HG03064 (cell line): ENCODE data around the gene UGT1A4.

Experiments
- ATAC-seq: cut with Tn5 transposase; IDR thresholded peaks from one replicate; pipeline ENCODE4 v1.9.1; 2021; ENCODE audit warnings: low read depth; ENCODE audit not compliant: unreplicated experiment

The UGT1A4 gene

GRCh38 chr2:233718552-233718951 is at the start of gene UGT1A4:
Gene UGT1A4 (plus strand): TSS chr2:233718736. CDS start chr2:233718821, 85 bp downstream.
- no peak for ATAC-seq

DNA sequence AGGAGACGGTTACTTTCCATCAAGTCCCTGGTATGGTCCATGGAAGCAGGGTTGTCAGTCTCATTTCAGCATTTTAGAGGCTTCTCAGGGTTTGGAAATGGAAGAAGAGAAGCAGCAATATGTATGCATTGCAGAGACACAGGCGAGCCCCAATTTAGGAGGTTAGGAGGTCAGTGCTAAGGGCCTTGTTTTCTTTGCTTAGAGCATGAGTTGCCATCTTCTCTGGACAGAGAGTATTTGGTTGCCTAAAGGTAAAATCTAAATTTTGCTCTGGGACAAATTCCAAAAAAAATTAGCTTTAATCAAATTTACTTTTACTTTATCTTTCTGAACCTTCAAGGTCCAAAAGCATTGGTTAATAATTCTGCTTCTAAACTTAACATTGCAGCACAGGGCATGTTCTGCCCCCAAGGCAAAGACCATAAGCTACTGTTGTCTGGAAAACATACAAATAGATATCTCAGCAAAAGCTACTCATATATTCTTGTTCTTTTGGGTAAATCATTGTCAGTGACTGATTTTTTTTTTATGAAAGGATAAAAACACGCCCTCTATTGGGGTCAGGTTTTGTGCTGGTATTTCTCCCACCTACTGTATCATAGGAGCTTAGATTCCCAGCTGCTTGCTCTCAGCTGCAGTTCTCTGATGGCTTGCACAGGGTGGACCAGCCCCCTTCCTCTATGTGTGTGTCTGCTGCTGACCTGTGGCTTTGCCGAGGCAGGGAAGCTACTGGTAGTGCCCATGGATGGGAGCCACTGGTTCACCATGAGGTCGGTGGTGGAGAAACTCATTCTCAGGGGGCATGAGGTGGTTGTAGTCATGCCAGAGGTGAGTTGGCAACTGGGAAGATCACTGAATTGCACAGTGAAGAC is 47.0 kb upstream of the UGT1A4 start, which contains the start of gene UGT1A9:
Gene UGT1A9 (plus strand): TSS at position 609 of the 872 bp plus-strand sequence. CDS start 37 bp downstream, at position 646.
- no peak for ATAC-seq

- no peak for ATAC-seq
These were observed 45.6 kb upstream of the UGT1A4 start for GRCh38 chr2:233672886-233673285.

GRCh38 chr2:233673896-233674295 is 44.6 kb upstream of the UGT1A4 start:
- ATAC-seq, result no peak

- no peak for ATAC-seq
These were observed 44.2 kb upstream of the UGT1A4 start for GRCh38 chr2:233674314-233674713.

DNA sequence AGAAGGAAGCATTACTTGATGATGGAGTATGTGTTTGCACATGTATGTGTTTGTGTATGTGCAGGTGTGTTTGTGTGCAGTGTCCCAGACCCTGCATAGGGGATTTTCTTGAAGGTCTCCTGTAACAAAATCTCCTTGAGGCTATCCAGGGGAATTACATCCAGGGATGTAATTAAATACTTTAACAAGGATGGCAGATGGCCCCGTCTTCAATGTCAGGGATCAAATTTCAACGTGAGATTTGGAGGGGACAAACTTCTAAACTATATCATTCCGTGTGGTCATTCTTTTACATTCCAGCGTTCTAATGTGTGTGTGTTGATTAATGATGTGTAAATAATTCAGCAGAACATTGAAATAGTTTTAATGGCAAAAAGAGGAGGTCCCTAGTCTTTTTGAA is 43.5 kb upstream of the UGT1A4 start:
- no peak for ATAC-seq

GRCh38 chr2:233676046-233676445 is 42.5 kb upstream of the UGT1A4 start:
- no peak for ATAC-seq

GRCh38 chr2:233679196-233679595 is 39.3 kb upstream of the UGT1A4 start:
- no peak for ATAC-seq

DNA sequence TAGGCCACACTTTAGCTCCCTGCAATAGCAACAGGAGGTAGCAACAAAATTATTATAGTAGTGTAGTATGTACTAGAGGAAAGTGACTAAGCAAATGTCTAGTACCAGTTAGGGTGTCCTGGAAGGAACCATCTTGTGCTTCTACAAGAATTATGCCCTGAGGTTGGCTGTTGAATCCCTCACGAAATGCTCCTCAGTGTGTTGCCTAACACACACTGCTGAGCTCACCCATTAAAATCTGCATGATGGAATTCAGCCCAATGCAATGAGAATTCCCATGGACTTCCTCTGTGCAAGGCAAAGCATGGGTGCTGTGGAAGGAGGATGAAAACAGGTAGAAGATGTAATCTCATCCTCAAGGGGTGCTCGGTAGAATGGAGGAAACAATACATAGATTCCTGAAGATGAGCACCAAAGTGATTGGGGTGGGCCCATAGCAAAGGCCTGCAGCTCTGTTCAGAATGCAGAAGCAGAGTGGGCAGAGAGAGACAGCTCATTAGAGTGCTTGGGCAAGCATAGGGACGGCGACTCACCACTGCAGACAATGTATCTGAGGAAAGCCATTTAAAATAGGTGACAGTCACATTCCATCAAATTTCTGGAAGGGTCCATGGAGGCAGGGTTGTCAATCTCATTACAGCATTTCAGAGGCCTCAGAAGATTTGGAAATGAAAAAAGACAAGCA is 38.0 kb upstream of the UGT1A4 start:
- no peak for ATAC-seq

DNA sequence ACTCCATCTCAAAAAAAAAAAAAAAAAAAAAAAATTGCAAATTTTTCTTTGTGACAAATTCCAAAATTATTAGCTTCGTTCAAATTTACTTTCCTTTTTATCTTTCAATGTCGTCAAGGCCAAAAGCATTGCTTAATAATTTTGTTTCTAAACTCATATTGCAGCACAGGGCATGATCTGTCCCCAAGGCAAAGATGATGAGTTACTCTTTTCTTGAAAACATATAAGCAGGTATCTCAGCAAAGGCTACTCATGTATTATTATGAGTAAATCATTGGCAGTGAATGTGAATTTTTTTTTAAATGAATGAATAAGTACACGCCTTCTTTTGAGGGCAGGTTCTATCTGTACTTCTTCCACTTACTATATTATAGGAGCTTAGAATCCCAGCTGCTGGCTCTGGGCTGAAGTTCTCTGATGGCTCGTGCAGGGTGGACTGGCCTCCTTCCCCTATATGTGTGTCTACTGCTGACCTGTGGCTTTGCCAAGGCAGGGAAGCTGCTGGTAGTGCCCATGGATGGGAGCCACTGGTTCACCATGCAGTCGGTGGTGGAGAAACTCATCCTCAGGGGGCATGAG is 36.9 kb upstream of the UGT1A4 start, which contains the start of gene UGT1A7:
Gene UGT1A7 (plus strand): TSS at position 381 of the 579 bp plus-strand sequence. CDS start 37 bp downstream, at position 418.
- no peak for ATAC-seq

DNA sequence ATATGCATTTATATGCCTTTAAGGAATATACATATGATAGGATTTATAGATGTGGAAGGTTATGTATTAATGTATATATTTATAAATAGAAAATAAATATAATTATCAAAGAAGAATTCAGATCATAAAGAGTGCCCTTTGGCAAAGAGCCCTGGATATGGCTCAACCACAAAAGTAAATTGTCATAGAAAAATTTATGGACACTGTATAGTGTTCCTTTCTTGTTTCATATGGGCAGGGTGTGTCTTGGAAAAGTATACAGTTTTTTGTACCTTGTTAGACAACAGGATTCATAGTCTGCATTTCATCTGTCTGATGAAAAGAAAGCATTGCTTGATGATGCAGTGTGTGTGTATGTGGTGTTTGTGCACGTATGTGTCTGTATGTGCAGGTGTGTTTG is 33.9 kb upstream of the UGT1A4 start:
- ATAC-seq, result no peak

- ATAC-seq, result no peak
These were observed 31.6 kb upstream of the UGT1A4 start for GRCh38 chr2:233686928-233687327.

DNA sequence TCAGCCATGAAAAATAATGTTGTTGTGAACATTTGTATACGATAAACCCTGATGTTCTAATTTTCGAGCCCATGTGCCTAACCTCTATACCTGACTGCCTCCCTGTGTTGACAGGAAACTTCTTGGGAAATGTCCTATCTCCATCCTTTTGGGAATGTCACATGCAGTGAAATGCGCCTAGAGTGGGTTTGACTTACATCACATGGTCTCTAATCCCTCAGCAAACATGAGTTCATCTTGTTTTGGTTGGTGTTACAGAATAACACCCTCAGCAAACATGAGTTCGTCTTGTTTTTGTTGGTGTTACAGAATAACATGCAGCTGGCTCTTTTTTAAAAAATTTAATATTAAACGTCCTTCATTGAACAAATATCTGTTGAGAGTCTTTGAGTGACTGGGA is 30.2 kb upstream of the UGT1A4 start:
- ATAC-seq, result no peak

DNA sequence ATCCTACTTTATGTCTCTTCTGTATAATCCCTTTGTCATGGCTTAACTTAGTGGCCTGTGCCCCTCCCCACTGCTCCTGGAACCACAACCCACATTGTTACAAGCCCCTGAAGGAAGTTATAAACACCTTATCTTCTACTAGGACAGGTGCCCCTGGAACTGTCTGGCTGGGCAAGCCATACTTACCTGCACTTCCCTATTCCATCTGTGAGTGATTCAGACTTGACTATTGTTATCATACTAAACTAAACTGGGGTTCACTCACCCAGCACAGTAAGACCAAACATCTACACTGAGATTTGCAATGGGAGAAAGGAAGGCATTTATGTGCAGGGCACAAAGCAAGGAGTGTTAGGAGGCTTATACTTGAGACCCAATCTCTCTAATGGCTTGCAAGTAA is 29.5 kb upstream of the UGT1A4 start:
- ATAC-seq, result no peak

DNA sequence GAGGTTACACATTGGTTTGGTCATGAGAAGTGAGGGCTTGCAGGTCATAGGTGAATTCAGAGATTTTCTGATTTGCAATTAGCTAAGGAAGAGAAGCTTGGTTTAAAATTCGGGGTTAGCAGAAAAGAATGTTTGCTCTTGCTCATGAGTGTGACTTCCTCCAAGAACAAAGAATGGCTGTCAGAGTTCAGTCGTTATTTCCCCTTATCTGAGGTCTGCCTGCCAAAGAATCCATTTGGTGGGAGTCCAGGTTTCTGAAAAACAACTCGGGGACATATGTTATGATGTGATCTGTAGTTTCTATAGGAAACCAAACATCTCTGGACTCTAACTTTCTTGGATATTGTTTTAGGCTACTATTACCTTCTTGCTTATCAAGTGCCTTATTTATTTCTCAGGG is 29.0 kb upstream of the UGT1A4 start:
- no peak for ATAC-seq

DNA sequence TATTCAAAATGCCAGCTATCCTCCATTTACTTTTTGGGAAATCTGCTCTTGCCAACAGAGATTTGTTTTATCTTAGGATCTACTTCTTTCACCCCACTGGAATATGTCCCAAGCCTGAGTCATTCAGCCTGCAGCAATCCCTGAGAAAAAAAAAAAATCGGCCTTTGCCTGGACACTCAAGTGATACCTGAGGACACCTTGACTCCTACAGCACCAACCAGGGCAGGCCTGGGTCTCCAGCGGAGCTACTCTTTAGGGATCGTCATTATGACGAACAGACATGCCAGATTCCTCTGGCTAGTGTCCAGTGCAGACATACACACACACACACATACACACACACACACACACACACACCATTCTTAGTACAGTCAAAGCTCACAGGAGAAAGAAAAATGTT is 28.1 kb upstream of the UGT1A4 start:
- no peak for ATAC-seq

DNA sequence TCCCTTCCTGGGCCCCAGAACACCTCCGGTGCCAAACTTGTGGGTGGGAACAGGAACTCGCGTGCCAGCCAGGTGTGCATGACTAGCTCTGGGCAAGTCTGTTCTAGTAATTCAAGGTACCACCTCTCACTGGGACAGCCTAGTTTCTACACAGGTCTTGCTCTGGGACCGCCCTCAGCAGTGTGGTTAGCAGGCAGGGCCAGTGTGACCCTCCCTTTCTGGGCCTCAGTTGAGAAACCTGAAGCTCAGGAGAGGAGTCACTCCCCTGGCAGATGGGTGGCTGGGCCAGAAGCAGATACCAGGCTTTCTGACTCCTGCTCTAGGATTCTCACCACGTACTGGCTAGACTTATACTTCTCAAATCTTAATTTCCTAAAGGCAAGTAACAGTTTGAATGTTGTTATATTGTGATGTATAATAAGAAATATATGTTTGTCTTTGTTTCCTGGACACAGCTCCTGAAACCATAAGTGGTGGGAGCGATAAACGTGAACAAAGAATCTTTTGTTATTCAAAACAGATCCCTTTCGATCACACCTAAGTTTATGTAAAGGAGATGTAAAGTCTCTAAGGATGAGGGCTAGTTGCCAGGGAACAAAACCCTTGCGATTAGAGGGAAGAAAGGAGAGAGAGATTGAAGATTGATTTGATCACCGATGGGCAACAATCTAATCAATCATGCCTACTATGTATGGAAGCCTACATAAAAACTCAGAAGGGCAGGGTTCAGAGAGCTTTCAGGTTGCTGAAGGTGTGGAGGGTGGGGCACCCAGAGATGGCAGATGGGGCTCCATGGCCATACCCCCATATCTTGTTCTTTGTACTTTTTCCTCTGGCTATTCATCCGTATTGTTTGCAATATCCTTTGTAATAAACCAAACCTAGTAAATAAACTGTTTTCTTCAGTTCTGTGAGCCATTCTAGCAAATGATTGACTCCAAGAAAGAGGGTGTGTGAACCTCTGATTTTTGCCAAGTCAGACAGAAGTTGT is 26.8 kb upstream of the UGT1A4 start:
- ATAC-seq, result no peak

DNA sequence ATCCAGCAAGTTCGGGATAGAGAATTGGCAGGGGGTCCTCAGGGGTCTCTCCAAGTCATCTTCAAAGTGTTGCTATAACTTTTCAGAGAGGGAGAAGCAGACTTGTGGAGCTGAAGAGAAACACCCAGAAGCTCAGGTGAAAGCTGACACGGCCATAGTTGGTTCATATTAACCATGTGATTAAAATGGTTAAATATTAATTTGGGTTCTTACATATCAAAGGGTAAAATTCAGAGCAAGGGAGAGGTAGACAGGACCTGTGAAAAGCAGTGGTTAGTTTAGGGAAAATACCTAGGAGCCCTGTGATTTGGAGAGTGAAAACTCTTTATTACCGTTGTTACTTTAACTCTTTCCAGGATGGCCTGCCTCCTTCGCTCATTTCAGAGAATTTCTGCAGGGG is 25.9 kb upstream of the UGT1A4 start, which contains the start of gene UGT1A6:
Gene UGT1A6 (plus strand): TSS at position 243 of the 400 bp plus-strand sequence. CDS start 115 bp downstream, at position 358.
- ATAC-seq, result no peak

GRCh38 chr2:233693963-233694362 is 24.6 kb upstream of the UGT1A4 start:
- no peak for ATAC-seq

DNA sequence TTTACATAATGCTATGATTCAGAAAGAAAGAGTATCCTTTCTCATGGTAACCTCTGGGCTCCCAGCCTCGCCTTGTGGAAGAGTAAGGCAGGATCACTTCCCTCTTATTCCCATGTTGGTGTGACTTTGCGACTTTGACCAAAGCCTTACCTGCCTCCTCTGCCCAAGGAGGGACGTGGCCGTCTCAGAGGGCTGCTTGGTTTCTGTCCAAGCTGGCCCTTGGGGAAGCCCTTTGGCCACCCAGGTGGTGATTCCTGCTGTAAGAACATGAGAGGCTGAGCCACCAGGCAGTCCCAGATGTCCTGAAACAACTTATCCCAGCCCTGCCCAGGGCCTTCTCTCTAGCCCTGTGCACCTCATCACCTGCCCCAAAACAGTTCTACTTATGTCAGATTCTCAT is 19.8 kb upstream of the UGT1A4 start:
- no peak for ATAC-seq
